Measurements from ENCODE around the gene HTRA1.

Gene HTRA1

GRCh38 chr10:122455376-122456079 lies 5.8 kb upstream of the HTRA1 start:
- no peak for DNase-seq

DNA sequence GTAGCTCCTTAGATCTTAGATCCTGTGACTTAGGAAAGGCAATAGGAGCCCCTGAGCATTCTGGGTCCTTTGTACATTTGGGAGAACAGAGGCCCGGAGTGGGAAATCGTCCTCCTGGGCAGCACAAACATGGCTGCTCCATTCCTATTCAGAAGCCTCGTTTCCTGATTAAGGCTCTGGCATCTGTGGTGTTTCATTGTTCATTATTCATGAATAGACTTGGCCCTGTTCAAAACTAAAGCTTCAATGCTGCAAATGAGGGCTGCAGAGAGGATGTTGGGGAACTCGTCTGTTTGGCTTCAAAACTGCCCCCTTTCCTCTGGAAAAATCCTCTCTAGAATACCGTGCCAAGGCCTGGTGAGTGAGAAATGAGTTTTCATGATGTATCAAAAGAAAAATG lies 3.4 kb upstream of the HTRA1 start:
- no peak for DNase-seq

- DNase-seq, result peak in 2 of 4 experiments; percentile 24
These were observed 2.7 kb upstream of the HTRA1 start for GRCh38 chr10:122458693-122459092.

GRCh38 chr10:122459561-122460273 lies 1.6 kb upstream of the HTRA1 start:
- peak in 3 of 4 experiments; percentile 14 to 27 (median 21) for DNase-seq

GRCh38 chr10:122460891-122461293 lies 461 bp upstream of the HTRA1 start:
- peak in 3 of 4 experiments; percentile 24 to 49 (median 27) for DNase-seq

DNA sequence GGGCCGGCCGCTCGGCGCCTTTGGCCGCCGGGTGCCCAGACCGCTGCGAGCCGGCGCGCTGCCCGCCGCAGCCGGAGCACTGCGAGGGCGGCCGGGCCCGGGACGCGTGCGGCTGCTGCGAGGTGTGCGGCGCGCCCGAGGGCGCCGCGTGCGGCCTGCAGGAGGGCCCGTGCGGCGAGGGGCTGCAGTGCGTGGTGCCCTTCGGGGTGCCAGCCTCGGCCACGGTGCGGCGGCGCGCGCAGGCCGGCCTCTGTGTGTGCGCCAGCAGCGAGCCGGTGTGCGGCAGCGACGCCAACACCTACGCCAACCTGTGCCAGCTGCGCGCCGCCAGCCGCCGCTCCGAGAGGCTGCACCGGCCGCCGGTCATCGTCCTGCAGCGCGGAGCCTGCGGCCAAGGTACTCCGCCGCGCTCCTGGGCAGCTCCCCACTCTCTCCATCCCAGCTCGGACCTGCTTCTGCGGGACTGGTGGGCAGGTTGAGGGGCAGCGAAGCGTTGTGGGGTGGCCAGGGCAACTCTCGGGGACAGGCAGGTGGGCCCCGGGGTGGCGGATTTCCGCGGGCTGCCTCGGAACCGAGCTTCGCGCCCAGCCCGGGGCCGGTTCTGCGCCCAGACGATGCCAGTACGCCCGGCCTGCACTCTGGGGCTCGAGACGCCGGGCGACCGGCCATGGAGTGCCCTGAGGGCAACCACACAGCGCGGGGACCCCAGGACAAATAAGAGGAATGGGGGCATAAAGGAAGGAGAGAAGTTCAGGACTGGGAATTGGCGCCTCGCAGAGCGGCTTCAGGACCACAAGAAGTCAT lies 578 bp downstream of the HTRA1 start:
- DNase-seq, result peak in 1 of 4 experiments; percentile 23

DNA sequence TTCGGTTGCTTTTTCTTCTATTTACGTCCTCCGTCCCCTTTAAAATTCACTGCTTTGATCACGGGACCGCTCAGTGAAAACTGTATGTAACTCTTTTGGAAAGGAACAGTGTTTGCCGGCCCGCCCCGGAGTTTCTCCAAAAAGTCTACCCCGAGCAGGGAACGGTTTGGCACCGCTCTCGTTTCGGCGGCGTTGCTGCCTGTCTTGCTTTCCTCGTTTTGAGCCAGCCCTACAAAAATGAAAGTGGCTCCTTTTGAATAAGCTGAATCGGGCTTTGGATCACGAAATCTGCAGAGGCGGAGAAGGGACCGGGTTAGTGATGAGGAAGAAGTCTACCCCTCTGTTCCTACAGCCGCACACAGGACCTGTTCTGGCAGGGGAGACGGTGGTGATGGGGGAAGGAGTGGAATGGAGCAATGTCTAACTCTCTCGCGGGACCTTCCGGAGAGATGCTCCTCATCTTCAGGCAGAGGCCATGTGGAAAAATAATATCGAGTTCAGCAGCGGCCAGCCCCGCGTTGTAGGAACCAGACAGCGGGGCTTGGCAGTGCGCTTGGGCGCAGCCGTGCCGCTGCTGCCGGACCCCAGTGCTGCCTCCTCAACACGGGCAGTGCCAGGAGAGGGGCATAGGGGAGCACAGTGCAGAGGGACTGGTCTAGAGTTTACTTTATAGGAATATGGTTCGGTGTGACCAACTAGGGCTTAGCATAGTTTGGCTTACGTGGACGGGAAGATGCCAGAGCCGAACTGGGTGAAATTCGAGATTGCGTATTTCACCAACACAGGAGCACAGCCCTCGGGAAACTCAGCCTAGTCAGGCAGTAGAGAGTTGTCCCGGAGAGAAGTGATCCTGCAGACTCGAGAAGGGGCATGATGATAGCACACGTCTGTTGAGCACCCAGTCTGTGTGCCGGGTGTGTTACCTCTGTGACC lies 1.4 kb downstream of the HTRA1 start:
- peak; percentile 30 to 58 (median 48) for DNase-seq

GRCh38 chr10:122463466-122464249 lies 2.3 kb downstream of the HTRA1 start:
- DNase-seq, result no peak

GRCh38 chr10:122464250-122464510 lies 2.8 kb downstream of the HTRA1 start:
- DNase-seq, result no peak

GRCh38 chr10:122464586-122464985 lies 3.2 kb downstream of the HTRA1 start:
- DNase-seq, result no peak

DNA sequence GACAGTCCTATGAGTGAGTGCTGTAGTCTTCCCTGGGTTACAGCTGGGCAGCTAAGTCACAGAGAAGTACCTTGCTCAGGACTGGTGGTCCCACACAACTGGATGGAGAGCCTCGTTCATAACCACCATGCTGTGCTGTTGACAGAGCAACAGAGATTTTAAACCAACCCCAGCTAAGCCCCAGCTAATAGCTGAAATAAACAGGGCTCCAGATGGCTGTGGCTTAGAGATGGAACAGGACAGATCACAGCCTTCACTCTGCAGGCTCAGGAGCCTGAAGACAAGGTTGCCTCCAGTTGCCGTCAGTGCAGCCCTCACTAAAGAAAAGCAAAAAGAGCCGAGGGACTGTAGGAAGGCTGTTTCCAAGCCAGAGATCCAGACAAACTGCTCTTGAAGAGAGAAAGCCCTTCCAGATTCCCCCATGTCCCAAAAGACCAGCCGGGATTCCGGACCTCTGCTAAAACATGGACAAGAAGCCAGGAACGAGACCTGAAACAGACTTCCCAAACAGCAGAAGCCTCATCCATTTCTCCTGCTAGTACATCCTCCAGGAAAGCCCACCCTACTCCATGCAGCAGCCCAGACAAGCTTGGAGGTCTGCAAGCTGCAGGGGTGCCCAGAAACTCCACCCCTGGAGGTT lies 4.2 kb downstream of the HTRA1 start:
- no peak for DNase-seq

- peak; percentile 68 to 83 (median 79) for DNase-seq
These were observed 5.6 kb downstream of the HTRA1 start for GRCh38 chr10:122466951-122467381.

DNA sequence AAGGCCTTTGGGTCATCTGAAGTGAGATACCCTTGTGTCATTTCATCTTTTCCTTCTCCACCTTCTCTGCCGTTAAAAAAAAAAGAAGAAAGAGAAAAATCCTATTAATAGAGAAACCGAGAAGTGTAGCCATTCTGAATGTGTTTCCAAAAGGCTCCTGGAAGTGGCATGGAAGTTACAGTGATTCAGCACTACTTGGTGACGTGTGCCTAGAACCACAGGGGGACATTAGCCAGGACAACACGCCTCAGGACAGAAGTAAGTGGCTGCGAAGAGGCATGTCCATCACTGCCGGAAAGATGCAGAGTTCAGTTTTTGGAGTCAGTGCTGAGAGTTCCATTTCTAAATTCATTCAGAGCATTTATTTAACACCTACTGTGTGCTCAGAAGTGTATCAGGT lies 6.3 kb downstream of the HTRA1 start:
- peak in 1 of 4 experiments; percentile 27 for DNase-seq

GRCh38 chr10:122468307-122468925 lies 7.1 kb downstream of the HTRA1 start:
- peak; percentile 33 to 50 (median 43) for DNase-seq

DNA sequence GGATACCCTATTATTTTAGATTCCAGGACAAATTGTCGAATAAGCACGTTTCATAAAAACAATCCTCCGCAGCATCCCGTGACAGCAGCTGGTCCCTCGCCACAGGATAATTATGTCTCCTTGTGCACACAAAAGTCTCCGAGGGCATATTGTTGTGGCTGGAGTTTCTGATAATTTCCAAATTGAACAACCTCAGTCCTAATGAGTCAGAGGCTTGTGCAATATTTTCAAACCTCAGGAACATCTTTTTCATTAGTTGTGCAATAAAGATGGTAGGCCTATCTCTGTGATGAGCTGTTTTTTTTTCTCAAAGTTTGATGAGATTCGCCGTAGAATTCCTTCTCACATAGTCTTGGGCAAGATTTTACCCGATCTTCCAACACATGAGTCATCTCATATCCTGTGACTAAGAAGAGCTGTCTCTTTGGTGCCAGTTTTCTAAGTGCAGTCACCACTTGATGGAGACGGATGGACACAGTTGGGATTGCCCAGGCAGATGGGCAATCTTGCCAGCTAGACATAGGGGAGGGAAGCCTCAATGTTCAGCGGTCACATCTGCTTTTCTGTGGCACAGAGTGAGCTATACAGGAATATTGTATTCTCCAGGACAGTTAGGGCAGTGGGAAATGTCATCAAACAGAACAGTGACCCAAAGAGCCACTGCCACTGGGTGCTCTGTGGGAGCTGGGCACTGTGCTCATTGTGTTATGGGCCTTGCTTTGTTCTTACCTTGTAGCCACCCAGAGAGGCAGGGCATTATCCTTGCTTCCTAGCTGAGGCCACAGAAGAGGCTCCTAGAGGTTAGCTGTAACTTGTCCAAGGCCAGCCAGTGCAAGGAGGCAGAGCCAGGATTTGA lies 7.8 kb downstream of the HTRA1 start:
- peak; percentile 74 to 97 (median 85) for DNase-seq

DNA sequence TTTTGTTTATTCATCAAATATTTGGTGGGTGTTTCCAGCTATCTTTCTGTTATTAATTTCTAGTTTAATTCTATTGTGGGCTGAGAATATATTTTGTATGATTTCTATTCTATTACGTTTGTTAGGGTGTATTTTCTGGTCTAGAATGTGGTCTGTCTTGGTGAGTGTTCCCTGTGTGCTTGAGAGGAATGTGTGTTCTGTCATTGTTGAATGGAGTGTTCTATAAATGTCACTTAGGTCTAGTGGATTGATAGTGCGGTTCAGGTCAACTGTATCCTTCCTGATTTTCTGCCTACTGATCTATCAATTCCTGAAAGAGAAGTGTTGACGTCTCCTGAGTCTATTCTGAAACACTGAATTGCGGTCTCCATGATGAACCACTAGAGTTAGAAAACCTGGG lies 8.5 kb downstream of the HTRA1 start:
- DNase-seq, result no peak

GRCh38 chr10:122471531-122472177 lies 10.3 kb downstream of the HTRA1 start:
- no peak for DNase-seq

DNA sequence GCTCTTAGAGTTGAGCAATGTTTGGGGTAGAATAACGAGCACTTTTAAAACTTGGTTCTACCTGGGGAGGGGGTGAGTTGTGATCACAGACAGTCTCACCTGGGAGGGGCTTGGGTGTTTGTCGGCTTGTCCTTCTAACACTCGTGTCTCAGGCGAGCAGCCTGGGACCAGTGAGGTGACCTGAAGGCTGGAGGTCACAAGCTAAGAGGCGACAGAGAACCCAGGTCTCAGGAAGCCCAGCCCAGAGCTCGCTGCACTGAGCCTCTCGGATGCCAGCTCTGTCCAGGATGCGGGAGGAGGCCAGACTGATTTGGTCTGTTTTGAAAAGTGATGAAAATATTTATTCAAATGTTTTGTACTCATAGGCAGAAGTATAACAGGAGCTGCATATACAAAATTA lies 11.8 kb downstream of the HTRA1 start:
- no peak for DNase-seq
